Panc1 (cell line): ENCODE data around the gene CCND1. TPM values are rescaled to one million over a fixed set of nuclear protein-coding genes. Genes with fewer than 3 reads are reported as not detected.

Source experiments
- ATAC-seq: fragments of 200-7000 bp; cut with Tn5 transposase; 2 replicates; pipeline ENCODE4 v1.9.1; 2020; ENCODE audit warnings: mild to moderate bottlenecking, moderate library complexity
- BruUV-seq: library from RNA; stranded (reverse); fragments of 400-500 nt; replicated peaks from 2 replicates; lab custom pipeline; 2021; lab: Mats Ljungman, UMichigan
- CTCF ChIA-PET: fragments of 300-600 bp; sonication (Branson Sonifier 250); formaldehyde crosslinking; loops from one replicate; lab custom pipeline; 2022; ENCODE audit warnings: antibody characterized with exemption; lab: Charles Lee
- POLR2A ChIA-PET: fragments of 300-600 bp; sonication (Branson Sonifier 250); formaldehyde crosslinking; loops from one replicate; lab custom pipeline; 2022; ENCODE audit warnings: antibody characterized with exemption; lab: Charles Lee
- DNase-seq: peaks from one replicate; pipeline ENCODE4 v3.0.0-alpha.2; 2010; ENCODE audit warnings: low read depth, low spot score
- H3K27ac ChIP-seq: 2 replicates; pipeline ENCODE4 v1.5.1; 2011; ENCODE audit warnings: mild to moderate bottlenecking, low read length, inconsistent platforms
- H3K27me3 ChIP-seq: fragments of 200-500 bp; sonication (Bioruptor generic); 2 replicates; pipeline ENCODE4 v1.6.0; 2014; ENCODE audit warnings: low read length, inconsistent platforms; ENCODE audit not compliant: control insufficient read depth, insufficient read depth
- H3K36me3 ChIP-seq: fragments of 200-500 bp; sonication (Bioruptor generic); 2 replicates; pipeline ENCODE4 v1.5.1; 2014; ENCODE audit warnings: inconsistent platforms, mild to moderate bottlenecking, low read length, moderate library complexity; ENCODE audit not compliant: control insufficient read depth, insufficient read depth
- H3K4me1 ChIP-seq: 2 replicates; pipeline ENCODE4 v1.5.1; 2011; ENCODE audit warnings: inconsistent platforms, mild to moderate bottlenecking, low read length, moderate library complexity; ENCODE audit not compliant: control insufficient read depth, insufficient read depth
- H3K4me3 ChIP-seq, 2 experiments: 2 replicates each; pipeline ENCODE4 v1.5.1; 2011 to 2012; ENCODE audit warnings: low read depth in 2 of 2, low read length in 2 of 2, mild to moderate bottlenecking in 2 of 2, inconsistent platforms in 1 of 2, moderate library complexity in 1 of 2
- H3K9me3 ChIP-seq: fragments of 200-500 bp; sonication (Bioruptor generic); 2 replicates; pipeline ENCODE4 v1.5.1; 2014; ENCODE audit warnings: low read depth, mild to moderate bottlenecking, inconsistent platforms, low read length, moderate library complexity; ENCODE audit not compliant: control insufficient read depth, insufficient read depth
- CTCF ChIP-seq: fragments of 450-650 bp; IDR thresholded peaks from 2 replicates; pipeline ENCODE4 v1.5.1; 2017; ENCODE audit warnings: mild to moderate bottlenecking
- POLR2AphosphoS5 ChIP-seq: IDR thresholded peaks from 2 replicates; pipeline ENCODE4 v1.6.1; 2012; ENCODE audit warnings: mild to moderate bottlenecking, low read depth, low read length, moderate library complexity
- REST ChIP-seq, 2 experiments: IDR thresholded peaks; 2 replicates each; pipeline ENCODE4 v1.6.1; 2011 to 2012; ENCODE audit warnings: low read depth in 2 of 2, control low read depth in 1 of 2, low read length in 1 of 2, mild to moderate bottlenecking in 1 of 2, moderate library complexity in 1 of 2; ENCODE audit not compliant: insufficient read depth in 1 of 2
- TCF7L2 ChIP-seq: IDR thresholded peaks from 2 replicates; pipeline ENCODE4 v1.6.1; 2011; ENCODE audit warnings: mild to moderate bottlenecking, low read depth, low read length, inconsistent platforms
- in situ Hi-C: cut with HindIII; loops from 2 replicates; pipeline ENCODE4 v1.10.0; 2016; ENCODE audit warnings: low sequenced_read_pairs, low pct_unique_long_range_greater_than_20kb
- intact Hi-C: fragments of 100-400 bp; cut with micrococcal nuclease; formaldehyde crosslinking; loops from one replicate; pipeline ENCODE4 v1.10.0; 2022; ENCODE audit not compliant: unreplicated experiment
- total RNA-seq: library from RNA; stranded (reverse); gene quantifications from one replicate; pipeline ENCODE4 v1.2.1, GENCODE V29; 2021; ENCODE audit not compliant: unreplicated experiment

Gene CCND1
- total RNA-seq, 1 experiment from 2014 or later: 259 TPM

- BruUV-seq: no TSS peak
- DNase-seq (no peak), ATAC-seq (peak; percentile 16; the same call in 1 of the 2 replicates)
- peak overlapping the region; percentile 95 for H3K27ac ChIP-seq
- peaks cover 7% of the 10 kb centered on the region; the same call in 1 of the 2 replicates for H3K36me3 ChIP-seq
- POLR2A ChIA-PET: interaction anchor here (0.7 kb wide), 1 partner anchor 17 kb away, joined by 7 read pairs; no protein-coding TSS in a partner anchor
- CTCF ChIA-PET: no interaction called here
- peaks cover 33% of the 10 kb centered on the region for H3K4me1 ChIP-seq
- H3K9me3 ChIP-seq: no peaks in the 10 kb centered on the region
- intact Hi-C loops: no loop called here
- in situ Hi-C loops: no loop called here
- H3K4me3 ChIP-seq: peak overlapping the region; percentile 80 to 93
- no peaks in the 10 kb centered on the region for H3K27me3 ChIP-seq
- peak; percentile 22; the same call in 1 of the 2 replicates for TF ChIP-seq POLR2AphosphoS5
- TF ChIP-seq REST (IDR thresholded peaks at IDR 0.05; ENCODE audit: insufficient read depth in 1 of 2, low read depth in 2 of 2, low read length in 1 of 2): no peak
- TF ChIP-seq CTCF: no peak
- TF ChIP-seq TCF7L2: peak; percentile 99
Observed at GRCh38 chr11:69637941-69638871, 2.8 kb upstream of the CCND1 start.

- Histone ChIP-seq H3K9me3 (no peaks in the 10 kb centered on the region), H3K4me1 (peaks cover 40% of the 10 kb centered on the region), H3K27me3 (no peaks in the 10 kb centered on the region), H3K36me3 (peaks cover 7% of the 10 kb centered on the region; the same call in 1 of the 2 replicates), H3K4me3 (peak overlapping the region; percentile 80 to 93), H3K27ac (peak overlapping the region; percentile 98)
- peak; percentile 76 for ATAC-seq
- intact Hi-C loops: no loop called here
- ChIA-PET CTCF (interaction anchor here (0.6 to 0.7 kb wide), 2 partner anchors 51 to 538 kb away, joined by 4 to 9 read pairs; no protein-coding TSS in a partner anchor), POLR2A (interaction anchor here (0.6 to 0.7 kb wide), 4 partner anchors 10 to 365 kb away, joined by 3 to 8 read pairs (median 5); no protein-coding TSS in a partner anchor)
- TF ChIP-seq POLR2AphosphoS5: peak; percentile 89
- TF ChIP-seq REST (IDR thresholded peaks at IDR 0.05; ENCODE audit: insufficient read depth in 1 of 2, low read depth in 2 of 2, low read length in 1 of 2): no peak
- DNase-seq: peak; percentile 82
- in situ Hi-C loops: no loop called here
- BruUV-seq: no TSS peak
Observed at GRCh38 chr11:69638941-69639681, 1.8 kb upstream of the CCND1 start.
